GM13977 (cell line): ENCODE measurements around the gene IL36G.

Source experiments
- DNase-seq: peaks from one replicate; pipeline ENCODE4 v3.0.0; 2012; ENCODE audit warnings: low spot score
- in situ Hi-C: fragments of 300-500 bp; cut with MboI; formaldehyde crosslinking; loops from one replicate; pipeline ENCODE4 v1.12.0; 2022; ENCODE audit warnings: low sequenced_read_pairs, low pct_unique_long_range_greater_than_20kb, mixed read lengths, inconsistent platforms; ENCODE audit not compliant: unreplicated experiment
- TF ChIP-seq, protein P1 (sequence below): IDR thresholded peaks from 2 replicates; pipeline ENCODE4 v1.5.1; 2012; ENCODE audit warnings: mild to moderate bottlenecking, control low read depth; ENCODE audit not compliant: insufficient read depth; ENCODE audit errors: extremely low read depth, missing control alignments

IL36G gene

GRCh38 chr2:112941753-112942653 is 35.8 kb upstream of the IL36G start:
- in situ Hi-C loops, result loop anchor here (10.0 to 25.0 kb wide), 2 partner anchors 197 to 330 kb away; no protein-coding TSS in a partner anchor
- TF ChIP-seq, protein P1, sequence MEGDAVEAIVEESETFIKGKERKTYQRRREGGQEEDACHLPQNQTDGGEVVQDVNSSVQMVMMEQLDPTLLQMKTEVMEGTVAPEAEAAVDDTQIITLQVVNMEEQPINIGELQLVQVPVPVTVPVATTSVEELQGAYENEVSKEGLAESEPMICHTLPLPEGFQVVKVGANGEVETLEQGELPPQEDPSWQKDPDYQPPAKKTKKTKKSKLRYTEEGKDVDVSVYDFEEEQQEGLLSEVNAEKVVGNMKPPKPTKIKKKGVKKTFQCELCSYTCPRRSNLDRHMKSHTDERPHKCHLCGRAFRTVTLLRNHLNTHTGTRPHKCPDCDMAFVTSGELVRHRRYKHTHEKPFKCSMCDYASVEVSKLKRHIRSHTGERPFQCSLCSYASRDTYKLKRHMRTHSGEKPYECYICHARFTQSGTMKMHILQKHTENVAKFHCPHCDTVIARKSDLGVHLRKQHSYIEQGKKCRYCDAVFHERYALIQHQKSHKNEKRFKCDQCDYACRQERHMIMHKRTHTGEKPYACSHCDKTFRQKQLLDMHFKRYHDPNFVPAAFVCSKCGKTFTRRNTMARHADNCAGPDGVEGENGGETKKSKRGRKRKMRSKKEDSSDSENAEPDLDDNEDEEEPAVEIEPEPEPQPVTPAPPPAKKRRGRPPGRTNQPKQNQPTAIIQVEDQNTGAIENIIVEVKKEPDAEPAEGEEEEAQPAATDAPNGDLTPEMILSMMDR, result peak; percentile 98
- DNase-seq, result peak; percentile 69

DNA sequence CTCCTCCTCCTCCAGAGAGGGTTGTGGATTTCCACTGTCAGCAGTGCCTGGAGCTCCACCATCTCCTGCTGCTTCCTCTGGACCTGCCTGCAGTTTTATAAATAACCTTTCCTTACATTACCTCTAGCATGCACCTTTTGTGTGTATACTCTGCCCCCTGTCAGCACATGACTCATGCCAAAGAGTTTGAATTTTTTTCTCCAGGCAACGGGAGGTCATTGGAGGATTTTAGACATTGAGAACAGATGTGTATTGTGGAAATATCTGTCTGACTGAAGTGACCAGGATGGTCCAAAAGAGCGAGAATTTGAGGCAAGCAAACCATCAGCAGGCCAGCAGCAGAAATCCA is 35.2 kb upstream of the IL36G start:
- DNase-seq, result no peak
- in situ Hi-C loops, result loop anchor here (10.0 to 25.0 kb wide), 2 partner anchors 198 to 330 kb away; no protein-coding TSS in a partner anchor
- TF ChIP-seq, protein P1, result no peak

- in situ Hi-C loops, result loop anchor here (10.0 to 25.0 kb wide), 2 partner anchors 200 to 333 kb away; no protein-coding TSS in a partner anchor
- TF ChIP-seq, protein P1, result no peak
- no peak for DNase-seq
Measured at GRCh38 chr2:112944971-112945370, 32.8 kb upstream of the IL36G start.

GRCh38 chr2:112946086-112946485 is 31.7 kb upstream of the IL36G start:
- in situ Hi-C loops, result loop anchor here (10.0 to 25.0 kb wide), 2 partner anchors 201 to 334 kb away; no protein-coding TSS in a partner anchor
- no peak for DNase-seq
- TF ChIP-seq, protein P1, result no peak

GRCh38 chr2:112947374-112947773 is 30.4 kb upstream of the IL36G start:
- TF ChIP-seq, protein P1, result no peak
- in situ Hi-C loops, result loop anchor here (10.0 to 25.0 kb wide), 2 partner anchors 203 to 335 kb away; no protein-coding TSS in a partner anchor
- DNase-seq, result no peak

GRCh38 chr2:112949456-112949855 is 28.4 kb upstream of the IL36G start:
- in situ Hi-C loops, result loop anchor here (10.0 to 25.0 kb wide), 2 partner anchors 205 to 337 kb away; no protein-coding TSS in a partner anchor
- TF ChIP-seq, protein P1, result no peak
- no peak for DNase-seq
